ENCODE data around the gene ZNF292. TPM values are rescaled to one million over a fixed set of nuclear protein-coding genes. Genes with fewer than 3 reads are reported as not detected.

Gene ZNF292
- total and polyA plus RNA-seq, 2 donors (not counting 1 experiment from before 2014, with no cell fraction given) = 10.1 to 84.1 TPM

- no CpG with 5 or more reads among the region's 2 CpGs for WGBS (ENCODE audit: insufficient coverage)
- DNase-seq (no peak), ATAC-seq (ENCODE audit: low read depth) (no peak)
- Histone ChIP-seq H3K36me3 (replicated peaks in 1 of 2; ENCODE audit: control extremely low read depth in 1 of 2, control insufficient read depth in 1 of 2, extremely low read depth in 1 of 2, insufficient read depth in 2 of 2, low read length in 1 of 2) (peaks cover 3 to 7% of the 10 kb centered on the region in 2 experiments), H3K9ac (ENCODE audit: low read length) (no peak overlapping the region), H3K79me2 (ENCODE audit: control insufficient read depth, insufficient read depth, low read length) (peaks cover 98% of the 10 kb centered on the region), H3K9me3 (ENCODE audit: control extremely low read depth in 1 of 3, control insufficient read depth in 2 of 3, insufficient read depth in 1 of 3, low read length in 2 of 3) (no peaks in the 10 kb centered on the region), H3K27ac (ENCODE audit: low read length in 2 of 2) (no peak overlapping the region), H4K20me1 (ENCODE audit: control insufficient read depth, insufficient read depth, low read length, poor library complexity, severe bottlenecking) (peaks cover 83% of the 10 kb centered on the region), H3K4me3 (ENCODE audit: control extremely low read depth in 1 of 5, extremely low read depth in 1 of 5, insufficient read depth in 1 of 5, low read depth in 2 of 5, low read length in 4 of 5) (no peak overlapping the region), H3K4me1 (ENCODE audit: control insufficient read depth in 2 of 2, insufficient read depth in 2 of 2, low read length in 2 of 2) (peaks cover 19 to 27% of the 10 kb centered on the region in 2 donors), H3K4me2 (replicated peaks; ENCODE audit: low read depth, low read length, poor library complexity, severe bottlenecking) (no peak overlapping the region), H3K27me3 (replicated peaks in 1 of 4; ENCODE audit: control extremely low read depth in 1 of 4, control insufficient read depth in 3 of 4, insufficient read depth in 4 of 4, low read length in 3 of 4) (no peaks in the 10 kb centered on the region), H2AFZ (ENCODE audit: insufficient read depth, low read depth, low read length, poor library complexity, severe bottlenecking) (no peak overlapping the region)
- TF ChIP-seq CTCF (IDR thresholded peaks at IDR 0.05) (no peak), EZH2 (IDR thresholded peaks at IDR 0.05; ENCODE audit: borderline replicate concordance, insufficient read depth, low read depth, low read length, poor library complexity, severe bottlenecking) (no peak)
- CTCF ChIA-PET = interaction anchor here (0.9 to 1.0 kb wide), 2 partner anchors 19 to 34 kb away, joined by 4 read pairs; no protein-coding TSS in a partner anchor
- Mint-ChIP-seq H3K27me3 (no peaks in the 10 kb centered on the region), H3K4me3 (peak overlapping the region; percentile 3), H3K27ac (no peak overlapping the region), H3K4me1 (peaks cover 65% of the 10 kb centered on the region), H3K9me3 (ENCODE audit: insufficient read depth) (no peaks in the 10 kb centered on the region)
- POLR2A ChIA-PET = interaction anchor here (0.9 kb wide), 1 partner anchor 9 kb away, joined by 3 read pairs; no protein-coding TSS in a partner anchor
- intact Hi-C loops (cut with micrococcal nuclease) = loop anchor here (5.0 kb wide), 1 partner anchor 35 kb away; no protein-coding TSS in a partner anchor
These were observed 16.7 kb downstream of the ZNF292 start for GRCh38 chr6:87171938-87172633.

GRCh38 chr6:87174078-87174579 is 18.8 kb downstream of the ZNF292 start:
- ChIA-PET CTCF (no interaction called here), POLR2A (no interaction called here)
- DNase-seq (no peak), ATAC-seq (ENCODE audit: low read depth) (no peak)
- Histone ChIP-seq H3K4me1 (ENCODE audit: control insufficient read depth in 2 of 2, insufficient read depth in 2 of 2, low read length in 2 of 2) (peaks cover 19 to 36% of the 10 kb centered on the region in 2 donors), H4K20me1 (ENCODE audit: control insufficient read depth, insufficient read depth, low read length, poor library complexity, severe bottlenecking) (peaks cover 76% of the 10 kb centered on the region), H3K27ac (ENCODE audit: low read length in 2 of 2) (peak overlapping the region in 1 of 2 donors; percentile 51), H2AFZ (ENCODE audit: insufficient read depth, low read depth, low read length, poor library complexity, severe bottlenecking) (no peak overlapping the region), H3K79me2 (ENCODE audit: control insufficient read depth, insufficient read depth, low read length) (peaks cover 98% of the 10 kb centered on the region), H3K4me2 (replicated peaks; ENCODE audit: low read depth, low read length, poor library complexity, severe bottlenecking) (peak overlapping the region; percentile 39), H3K4me3 (ENCODE audit: control extremely low read depth in 1 of 5, extremely low read depth in 1 of 5, insufficient read depth in 1 of 5, low read depth in 2 of 5, low read length in 4 of 5) (no peak overlapping the region), H3K27me3 (replicated peaks in 1 of 4; ENCODE audit: control extremely low read depth in 1 of 4, control insufficient read depth in 3 of 4, insufficient read depth in 4 of 4, low read length in 3 of 4) (no peaks in the 10 kb centered on the region), H3K36me3 (replicated peaks in 1 of 2; ENCODE audit: control extremely low read depth in 1 of 2, control insufficient read depth in 1 of 2, extremely low read depth in 1 of 2, insufficient read depth in 2 of 2, low read length in 1 of 2) (peaks cover 3 to 7% of the 10 kb centered on the region in 2 experiments), H3K9ac (ENCODE audit: low read length) (peak overlapping the region; percentile 8), H3K9me3 (ENCODE audit: control extremely low read depth in 1 of 3, control insufficient read depth in 2 of 3, insufficient read depth in 1 of 3, low read length in 2 of 3) (no peaks in the 10 kb centered on the region)
- no peak for TF ChIP-seq CTCF (IDR thresholded peaks at IDR 0.05)
- no peaks in the 10 kb centered on the region for H3K27me3 Mint-ChIP-seq
- peak overlapping the region; percentile 28 for H3K27ac Mint-ChIP-seq
- no peaks in the 10 kb centered on the region for H3K9me3 Mint-ChIP-seq (ENCODE audit: insufficient read depth)
- peak overlapping the region; percentile 51 for H3K4me3 Mint-ChIP-seq
- no CpG with 5 or more reads among the region's 3 CpGs for WGBS (ENCODE audit: insufficient coverage)
- intact Hi-C loops (cut with micrococcal nuclease) = loop anchor here (5.0 kb wide), 1 partner anchor 33 kb away; no protein-coding TSS in a partner anchor
- H3K4me1 Mint-ChIP-seq = peaks cover 71% of the 10 kb centered on the region

Data from B cell (primary cell).